Measurements from ENCODE around the gene TBC1D22A. TPM values are rescaled to one million over a fixed set of nuclear protein-coding genes. Genes with fewer than 3 reads are reported as not detected.

Gene TBC1D22A
- total RNA-seq, 4 donors from 2014 or later: 9.2 to 45.3 (median 22.8) TPM

DNA sequence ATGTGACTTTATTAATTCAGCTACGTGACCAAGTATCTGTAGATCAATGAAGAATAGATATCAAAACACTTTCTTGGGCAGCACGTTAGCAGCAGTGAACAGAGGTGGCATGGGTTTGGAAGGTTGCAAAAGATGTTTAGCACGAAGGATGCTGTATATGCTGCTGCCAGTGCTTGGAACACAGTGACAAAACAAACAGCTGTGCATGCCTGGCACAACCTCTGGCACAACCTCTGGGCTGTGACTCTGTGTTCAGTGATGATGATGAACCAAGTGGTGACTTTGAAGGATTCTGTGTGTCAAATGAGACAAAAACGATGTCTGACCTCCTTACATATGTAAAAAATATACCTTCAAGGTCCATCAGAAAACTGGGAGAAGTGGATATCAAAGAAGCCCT is 104.7 kb downstream of the TBC1D22A start:
- Histone ChIP-seq H3K9me3 (no peaks in the 10 kb centered on the region), H3K27me3 (no peaks in the 10 kb centered on the region), H3K27ac (no peak overlapping the region), H3K36me3 (no peaks in the 10 kb centered on the region), H3K4me1 (no peaks in the 10 kb centered on the region), H3K4me3 (no peak overlapping the region)
- TF ChIP-seq CTCF (IDR thresholded peaks at IDR 0.05) (no peak), POLR2A (IDR thresholded peaks at IDR 0.05) (no peak)
- DNase-seq: no peak
- intact Hi-C loops (cut with DNase I; ENCODE audit: low total_unique reads): no loop called here

GRCh38 chr22:46869329-46869728 is 106.9 kb downstream of the TBC1D22A start:
- no peaks in the 10 kb centered on the region for H3K4me1 ChIP-seq
- DNase-seq: no peak
- no peaks in the 10 kb centered on the region for H3K27me3 ChIP-seq
- TF ChIP-seq CTCF (IDR thresholded peaks at IDR 0.05) (no peak), POLR2A (IDR thresholded peaks at IDR 0.05) (no peak)
- H3K4me3 ChIP-seq: no peak overlapping the region
- no peak overlapping the region for H3K27ac ChIP-seq
- H3K9me3 ChIP-seq: no peaks in the 10 kb centered on the region
- intact Hi-C loops (cut with DNase I; ENCODE audit: low total_unique reads): no loop called here
- H3K36me3 ChIP-seq: no peaks in the 10 kb centered on the region

GRCh38 chr22:46869831-46870441 is 107.5 kb downstream of the TBC1D22A start:
- intact Hi-C loops (cut with DNase I; ENCODE audit: low total_unique reads): no loop called here
- Histone ChIP-seq H3K27ac (no peak overlapping the region), H3K9me3 (no peaks in the 10 kb centered on the region), H3K4me3 (no peak overlapping the region), H3K36me3 (no peaks in the 10 kb centered on the region), H3K4me1 (no peaks in the 10 kb centered on the region), H3K27me3 (no peaks in the 10 kb centered on the region)
- TF ChIP-seq POLR2A (IDR thresholded peaks at IDR 0.05) (no peak), CTCF (IDR thresholded peaks at IDR 0.05) (no peak)
- no peak for DNase-seq

DNA sequence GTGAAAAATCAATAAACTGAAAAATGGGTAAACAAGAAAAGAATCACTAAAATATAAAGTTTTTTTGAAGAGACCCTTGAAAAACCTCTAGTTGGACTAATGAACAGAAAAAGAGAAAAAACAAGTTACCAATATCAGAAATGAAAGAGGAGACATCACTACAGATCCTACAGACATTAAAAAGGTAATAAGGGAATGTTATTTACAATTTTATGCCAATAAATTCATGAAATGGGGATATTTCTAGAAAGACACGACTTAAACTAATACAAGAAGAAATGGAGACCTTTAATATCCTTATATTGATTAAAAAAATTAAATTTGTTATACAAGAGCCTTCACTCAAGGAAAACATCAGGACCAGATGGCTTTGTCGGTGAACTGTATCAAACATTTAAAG is 109.4 kb downstream of the TBC1D22A start:
- no peaks in the 10 kb centered on the region for H3K4me1 ChIP-seq
- no peaks in the 10 kb centered on the region for H3K36me3 ChIP-seq
- no peaks in the 10 kb centered on the region for H3K27me3 ChIP-seq
- H3K4me3 ChIP-seq: no peak overlapping the region
- TF ChIP-seq CTCF (IDR thresholded peaks at IDR 0.05) (no peak), POLR2A (IDR thresholded peaks at IDR 0.05) (no peak)
- intact Hi-C loops (cut with DNase I; ENCODE audit: low total_unique reads): no loop called here
- no peaks in the 10 kb centered on the region for H3K9me3 ChIP-seq
- H3K27ac ChIP-seq: no peak overlapping the region
- DNase-seq: no peak

- Histone ChIP-seq H3K27me3 (no peaks in the 10 kb centered on the region), H3K4me1 (no peaks in the 10 kb centered on the region), H3K9me3 (no peaks in the 10 kb centered on the region), H3K4me3 (no peak overlapping the region), H3K36me3 (no peaks in the 10 kb centered on the region), H3K27ac (no peak overlapping the region)
- intact Hi-C loops (cut with DNase I; ENCODE audit: low total_unique reads): no loop called here
- TF ChIP-seq CTCF (IDR thresholded peaks at IDR 0.05) (no peak), POLR2A (IDR thresholded peaks at IDR 0.05) (no peak)
- DNase-seq: no peak
Measured at GRCh38 chr22:46875089-46875488, 112.6 kb downstream of the TBC1D22A start.
